Measurements from ENCODE around the gene BCAS1.

BCAS1 gene

GRCh38 chr20:54041336-54041735 is 29.1 kb downstream of the BCAS1 start:
- DNase-seq (ENCODE audit: low read depth in 1 of 2, low spot score in 1 of 2), result no peak
- Histone ChIP-seq H3K27ac (replicated peaks) (no peak overlapping the region), H3K4me3 (replicated peaks; ENCODE audit: insufficient read depth, low read length) (no peak overlapping the region), H3K27me3 (ENCODE audit: insufficient read depth, poor library complexity, severe bottlenecking) (peaks cover 3% of the 10 kb centered on the region)
- TF ChIP-seq SPI1 (IDR thresholded peaks at IDR 0.05; ENCODE audit: borderline replicate concordance, low read depth) (no peak), GABPA (IDR thresholded peaks at IDR 0.05; ENCODE audit: low read depth) (no peak)

- peaks cover 3% of the 10 kb centered on the region for H3K27me3 ChIP-seq (ENCODE audit: insufficient read depth, poor library complexity, severe bottlenecking)
- H3K4me3 ChIP-seq (replicated peaks; ENCODE audit: insufficient read depth, low read length), result no peak overlapping the region
- TF ChIP-seq POLR2AphosphoS5 (IDR thresholded peaks at IDR 0.05; ENCODE audit: low read depth) (no peak), REST (IDR thresholded peaks at IDR 0.05; ENCODE audit: insufficient replicate concordance, low read depth) (no peak), SPI1 (IDR thresholded peaks at IDR 0.05; ENCODE audit: borderline replicate concordance, low read depth) (no peak), GABPA (IDR thresholded peaks at IDR 0.05; ENCODE audit: low read depth) (no peak), CTCF (IDR thresholded peaks at IDR 0.05; ENCODE audit: insufficient read depth, low read length) (no peak)
- no peak overlapping the region for H3K27ac ChIP-seq (replicated peaks)
- DNase-seq (ENCODE audit: low read depth in 1 of 2, low spot score in 1 of 2), result no peak
Observed at GRCh38 chr20:54040531-54040930, 29.9 kb downstream of the BCAS1 start.

GRCh38 chr20:54038961-54039360 is 31.4 kb downstream of the BCAS1 start:
- DNase-seq (ENCODE audit: low read depth in 1 of 2, low spot score in 1 of 2), result no peak
- no peak overlapping the region for H3K4me3 ChIP-seq (replicated peaks; ENCODE audit: insufficient read depth, low read length)

More at GRCh38 chr20:54038961-54039360, 31.4 kb downstream of the BCAS1 start:
- no peak overlapping the region for H3K27ac ChIP-seq (replicated peaks)
- peaks cover 3% of the 10 kb centered on the region for H3K27me3 ChIP-seq (ENCODE audit: insufficient read depth, poor library complexity, severe bottlenecking)
- TF ChIP-seq CTCF (IDR thresholded peaks at IDR 0.05; ENCODE audit: insufficient read depth, low read length) (no peak), POLR2AphosphoS5 (IDR thresholded peaks at IDR 0.05; ENCODE audit: low read depth) (no peak), SPI1 (IDR thresholded peaks at IDR 0.05; ENCODE audit: borderline replicate concordance, low read depth) (no peak), GABPA (IDR thresholded peaks at IDR 0.05; ENCODE audit: low read depth) (no peak), REST (IDR thresholded peaks at IDR 0.05; ENCODE audit: insufficient replicate concordance, low read depth) (no peak)
